22Rv1 (cell line): ENCODE results near the gene CFAP43.
A peak's percentile ranks its signal among the peaks of the same experiment; 100 is the strongest.

Experiments
- ZFX ChIP-seq: fragments of 450-650 bp; IDR thresholded peaks from 2 replicates; pipeline ENCODE4 v1.6.1; 2017; ENCODE audit warnings: antibody characterized with exemption, borderline replicate concordance
- TF ChIP-seq, protein P1 (sequence below): fragments of 450-650 bp; IDR thresholded peaks from 2 replicates; pipeline ENCODE4 v1.5.1; 2017; ENCODE audit warnings: mild to moderate bottlenecking

DNA sequence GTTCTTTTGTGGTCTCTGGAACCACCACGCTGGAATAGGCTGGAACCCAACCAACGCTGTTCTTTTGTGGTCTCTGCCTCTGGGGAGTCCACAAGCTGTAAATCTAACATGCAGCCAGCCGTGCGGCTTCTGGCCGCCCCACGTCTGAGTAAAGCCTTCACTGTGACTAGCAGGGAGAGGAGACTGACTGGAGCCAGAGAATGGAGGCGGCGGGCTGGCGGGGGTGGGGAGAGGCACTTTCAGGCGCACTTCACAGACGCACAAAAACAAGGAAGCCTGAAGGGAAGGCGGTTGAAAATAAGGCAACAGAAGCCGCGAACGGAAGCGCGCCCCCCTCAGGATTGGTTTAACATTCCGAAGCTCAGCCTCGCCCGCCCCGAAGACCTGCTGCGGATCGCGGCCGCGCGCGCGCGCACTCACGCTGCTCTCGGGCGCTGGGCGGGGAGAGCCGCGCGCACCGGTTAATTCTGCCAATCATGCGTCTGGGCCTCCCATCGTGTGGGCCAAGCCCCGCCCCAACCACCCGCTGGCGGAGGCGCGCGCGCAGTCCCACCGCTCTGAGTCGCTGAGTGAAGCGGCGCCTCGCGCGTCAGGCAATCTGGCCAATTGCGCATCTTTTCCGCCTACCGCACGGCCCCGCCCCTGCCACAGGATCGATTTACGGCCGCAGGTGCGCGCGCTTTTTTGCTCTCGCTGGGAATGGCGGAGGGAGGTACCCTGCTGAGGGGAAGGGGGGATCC lies 110.5 kb downstream of the CFAP43 start, which contains the start of gene SFR1:
- TF ChIP-seq, protein P1, sequence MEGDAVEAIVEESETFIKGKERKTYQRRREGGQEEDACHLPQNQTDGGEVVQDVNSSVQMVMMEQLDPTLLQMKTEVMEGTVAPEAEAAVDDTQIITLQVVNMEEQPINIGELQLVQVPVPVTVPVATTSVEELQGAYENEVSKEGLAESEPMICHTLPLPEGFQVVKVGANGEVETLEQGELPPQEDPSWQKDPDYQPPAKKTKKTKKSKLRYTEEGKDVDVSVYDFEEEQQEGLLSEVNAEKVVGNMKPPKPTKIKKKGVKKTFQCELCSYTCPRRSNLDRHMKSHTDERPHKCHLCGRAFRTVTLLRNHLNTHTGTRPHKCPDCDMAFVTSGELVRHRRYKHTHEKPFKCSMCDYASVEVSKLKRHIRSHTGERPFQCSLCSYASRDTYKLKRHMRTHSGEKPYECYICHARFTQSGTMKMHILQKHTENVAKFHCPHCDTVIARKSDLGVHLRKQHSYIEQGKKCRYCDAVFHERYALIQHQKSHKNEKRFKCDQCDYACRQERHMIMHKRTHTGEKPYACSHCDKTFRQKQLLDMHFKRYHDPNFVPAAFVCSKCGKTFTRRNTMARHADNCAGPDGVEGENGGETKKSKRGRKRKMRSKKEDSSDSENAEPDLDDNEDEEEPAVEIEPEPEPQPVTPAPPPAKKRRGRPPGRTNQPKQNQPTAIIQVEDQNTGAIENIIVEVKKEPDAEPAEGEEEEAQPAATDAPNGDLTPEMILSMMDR: peak; percentile 87
- TF ChIP-seq ZFX: no peak
